ENCODE results near the gene ELOVL1.
A peak's percentile ranks its signal among the peaks of the same experiment; 100 is the strongest.

Gene ELOVL1

GRCh38 chr1:43352881-43353280 is 14.9 kb downstream of the ELOVL1 start:
- ATAC-seq, result no peak

- no peak for ATAC-seq
These were observed 15.5 kb downstream of the ELOVL1 start for GRCh38 chr1:43352351-43352705.

DNA sequence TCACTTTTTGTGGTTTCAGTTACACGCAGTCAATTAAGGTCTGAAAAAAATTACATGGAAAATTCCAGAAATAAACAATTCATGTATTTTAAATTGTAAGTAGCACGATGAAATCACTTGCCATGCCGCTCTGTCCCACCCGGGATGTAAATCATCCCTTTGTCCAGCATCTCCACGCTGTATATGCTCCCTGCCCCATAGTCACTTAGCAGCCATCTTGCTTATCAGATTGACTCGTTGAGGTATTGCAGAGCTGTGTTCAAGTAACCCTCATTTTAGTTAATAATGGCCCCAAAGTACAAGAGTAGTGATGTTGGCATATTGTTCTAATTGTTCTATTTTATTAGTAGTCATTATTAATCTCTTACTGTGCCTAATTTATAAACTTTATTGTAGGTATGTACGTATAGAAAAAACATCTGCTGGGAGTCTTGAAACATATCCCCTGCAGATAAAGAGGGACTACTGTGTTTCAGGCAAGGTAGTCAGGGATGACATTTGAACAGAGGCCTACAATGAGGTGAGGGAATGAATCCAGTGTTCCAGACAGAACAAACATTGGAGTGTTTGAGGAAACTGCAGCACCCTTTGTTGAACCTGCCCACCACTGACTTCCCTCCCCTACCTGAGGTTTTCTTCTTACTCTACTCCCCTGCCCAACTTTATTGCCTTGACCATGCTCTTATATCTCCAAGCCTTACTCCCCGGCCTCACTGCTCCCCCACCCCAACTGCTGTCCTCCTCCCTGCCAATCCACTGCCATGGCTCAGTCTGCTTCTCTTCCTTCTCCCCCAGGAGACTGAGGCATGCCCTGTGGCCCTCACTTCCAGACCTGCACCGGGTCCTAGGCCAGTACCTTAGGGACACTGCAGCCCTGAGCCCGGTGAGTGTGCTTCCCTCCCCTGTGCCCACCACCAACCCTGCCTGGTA is 16.1 kb downstream of the ELOVL1 start:
- no peak for ATAC-seq

DNA sequence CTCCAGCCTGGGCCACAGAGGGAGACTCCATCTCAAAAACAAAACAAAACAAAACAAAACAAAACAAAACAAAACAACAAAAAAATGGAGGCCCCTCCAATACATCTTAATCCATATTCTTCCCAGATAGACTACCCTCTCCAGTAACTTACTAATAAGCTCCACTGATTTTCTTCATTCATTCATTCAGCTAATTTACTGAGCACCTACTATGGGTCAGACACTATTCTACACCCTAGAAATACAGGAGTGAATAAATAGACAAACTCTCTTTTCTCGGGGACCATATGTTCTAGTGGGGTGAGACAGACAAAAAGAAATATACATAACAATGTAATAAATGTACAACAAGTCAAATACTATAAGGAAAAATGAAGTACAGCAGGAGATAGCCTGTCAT is 16.8 kb downstream of the ELOVL1 start:
- no peak for ATAC-seq

GRCh38 chr1:43349594-43350306 is 18.1 kb downstream of the ELOVL1 start:
- no peak for ATAC-seq

- ATAC-seq, result peak; percentile 77 to 78
These were observed 18.8 kb downstream of the ELOVL1 start for GRCh38 chr1:43348809-43349593.

DNA sequence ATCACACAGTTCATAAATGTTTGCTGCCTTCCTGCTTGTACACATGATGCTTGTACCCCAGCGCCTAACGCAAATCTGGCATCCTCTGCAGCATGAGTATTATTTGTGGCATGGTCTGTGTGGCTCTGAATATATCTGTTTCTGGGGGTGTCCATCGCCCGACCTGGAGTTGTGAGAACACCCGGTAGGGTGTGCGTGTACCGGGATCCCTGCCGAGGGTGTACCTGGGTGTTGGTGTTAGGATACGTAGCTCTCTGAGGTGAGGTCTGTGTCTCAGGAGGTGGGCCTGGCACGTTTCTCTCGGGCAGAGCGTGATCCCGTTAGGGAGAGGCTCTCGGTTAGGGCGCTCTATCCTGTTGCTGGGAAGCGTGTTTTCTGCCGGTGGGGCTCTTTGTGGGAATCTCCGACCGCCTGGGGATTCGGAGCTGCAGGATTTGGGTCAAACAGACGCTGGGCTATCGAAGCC is 19.4 kb downstream of the ELOVL1 start:
- no peak for ATAC-seq

DNA sequence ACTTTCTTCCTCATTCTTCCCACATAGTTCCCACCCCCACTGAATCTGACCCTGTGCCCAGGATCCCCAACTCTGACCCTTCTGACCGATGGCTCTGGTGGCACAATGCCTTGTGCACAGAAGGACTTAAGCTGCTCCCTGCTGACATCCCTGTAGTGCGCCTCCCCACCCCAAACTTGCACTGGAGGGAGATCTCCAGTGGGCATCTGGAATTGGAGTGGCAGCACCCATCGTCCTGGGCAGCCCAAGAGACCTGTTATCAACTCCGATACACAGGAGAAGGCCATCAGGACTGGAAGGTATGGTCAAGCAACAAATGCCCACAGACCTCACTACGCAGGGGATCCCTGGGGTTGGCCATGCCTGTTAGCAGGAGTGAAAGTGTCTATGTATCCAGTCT is 21.2 kb downstream of the ELOVL1 start:
- no peak for ATAC-seq

DNA sequence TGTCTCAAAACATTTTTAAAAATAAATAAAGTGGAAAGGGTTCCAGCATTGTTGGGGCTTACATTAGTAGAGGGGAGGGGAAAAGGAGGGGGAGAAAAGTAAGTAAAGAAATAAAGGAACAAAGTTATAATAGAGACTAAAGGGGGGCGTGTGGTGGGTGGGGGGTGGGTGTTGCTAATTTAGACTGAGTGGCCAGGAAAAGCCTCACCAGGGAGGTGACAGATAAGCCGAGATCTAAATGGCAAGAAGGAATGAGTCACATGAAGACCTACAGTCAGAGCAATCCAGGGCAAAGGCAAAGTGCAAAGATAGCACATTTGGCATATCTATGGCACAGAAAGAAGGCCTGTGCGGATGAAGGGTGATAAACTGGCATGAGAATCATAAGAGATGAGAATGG is 22.7 kb downstream of the ELOVL1 start:
- ATAC-seq, result no peak

GRCh38 chr1:43344267-43344850 is 23.5 kb downstream of the ELOVL1 start:
- ATAC-seq, result no peak

- ATAC-seq, result no peak
These were observed 27.3 kb downstream of the ELOVL1 start for GRCh38 chr1:43340559-43340958.

DNA sequence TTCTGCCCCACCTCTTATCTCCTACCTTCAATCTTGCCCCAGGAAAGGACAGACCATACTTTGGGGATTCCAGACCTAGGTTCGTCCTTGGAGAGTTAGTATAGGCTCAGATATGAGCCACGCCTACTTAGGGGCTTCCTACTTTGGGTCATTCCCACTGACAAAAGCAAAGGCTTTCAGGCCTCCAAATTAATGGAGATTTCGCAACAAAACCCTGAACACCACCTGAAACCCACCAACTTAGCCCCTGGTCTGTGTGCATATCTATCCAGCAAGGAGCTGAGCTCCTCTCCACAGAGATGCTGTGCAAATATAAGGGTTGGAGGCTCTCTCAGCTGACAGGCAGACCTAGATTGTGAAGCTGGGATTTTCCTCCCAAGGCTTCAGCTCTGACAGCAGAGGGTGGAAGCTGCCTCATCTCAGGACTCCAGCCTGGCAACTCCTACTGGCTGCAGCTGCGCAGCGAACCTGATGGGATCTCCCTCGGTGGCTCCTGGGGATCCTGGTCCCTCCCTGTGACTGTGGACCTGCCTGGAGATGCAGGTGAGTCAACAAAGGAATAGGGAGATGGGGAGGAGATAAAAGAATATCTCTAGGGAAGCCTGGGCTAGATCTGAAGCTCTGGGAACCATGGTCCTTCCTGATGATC is 28.1 kb downstream of the ELOVL1 start:
- no peak for ATAC-seq

DNA sequence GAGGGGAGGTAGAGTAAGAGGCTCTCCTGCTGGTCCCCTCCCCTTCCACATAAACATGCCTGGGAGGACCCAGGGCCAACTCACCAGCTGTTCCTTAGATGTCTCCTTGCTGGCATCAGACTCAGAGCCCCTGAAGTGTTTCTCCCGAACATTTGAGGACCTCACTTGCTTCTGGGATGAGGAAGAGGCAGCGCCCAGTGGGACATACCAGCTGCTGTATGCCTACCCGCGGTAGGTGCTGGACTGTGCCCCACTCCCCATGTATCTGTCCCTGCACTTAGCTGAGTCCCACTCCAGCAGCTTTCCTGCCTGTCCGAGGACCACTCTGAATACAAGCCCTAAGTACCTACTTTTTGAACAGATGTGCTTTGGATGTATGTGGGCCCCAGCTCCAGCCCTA is 29.8 kb downstream of the ELOVL1 start:
- ATAC-seq, result no peak

- ATAC-seq, result no peak
These were observed 30.2 kb downstream of the ELOVL1 start, which contains the start of gene MPL for GRCh38 chr1:43337588-43337987. Gene MPL, plus strand, starts transcription at chr1:43337818. Its CDS starts 31 bp downstream, at chr1:43337849.

DNA sequence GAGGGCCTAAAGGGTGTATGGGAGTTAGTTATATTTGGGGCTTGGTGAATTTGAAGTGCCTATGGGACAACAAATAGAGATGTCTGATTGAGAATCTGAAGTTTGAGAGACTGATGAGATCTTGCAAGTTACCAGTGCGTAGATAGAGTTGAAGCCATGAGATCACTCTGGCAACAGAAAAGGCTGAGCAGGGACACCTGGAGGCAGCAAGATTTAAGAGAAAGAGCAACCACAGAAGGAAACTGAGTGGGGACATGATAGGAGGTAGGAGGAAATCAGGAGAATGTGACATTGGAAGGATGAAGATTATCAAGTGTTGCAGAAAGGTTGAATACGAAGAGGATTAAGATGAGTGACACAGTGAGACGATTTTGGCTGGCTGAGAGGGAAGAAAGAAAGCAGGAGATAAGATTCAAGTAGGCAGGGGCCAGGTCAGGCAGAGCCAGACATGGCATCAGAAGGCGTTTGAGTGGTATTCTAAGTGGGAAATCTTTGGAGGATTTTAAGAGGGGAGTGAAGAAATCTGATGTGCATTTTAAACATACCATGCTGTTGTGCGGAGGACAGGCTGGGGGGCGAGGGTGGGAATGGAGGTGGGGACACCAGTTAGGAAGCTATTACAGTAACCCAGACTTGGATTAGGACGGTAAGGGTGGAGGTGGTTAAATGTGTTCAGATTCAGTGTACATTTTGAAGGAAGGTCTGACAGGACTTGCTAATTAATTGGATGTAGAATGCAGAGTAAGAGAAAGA is 33.2 kb downstream of the ELOVL1 start:
- ATAC-seq, result no peak

DNA sequence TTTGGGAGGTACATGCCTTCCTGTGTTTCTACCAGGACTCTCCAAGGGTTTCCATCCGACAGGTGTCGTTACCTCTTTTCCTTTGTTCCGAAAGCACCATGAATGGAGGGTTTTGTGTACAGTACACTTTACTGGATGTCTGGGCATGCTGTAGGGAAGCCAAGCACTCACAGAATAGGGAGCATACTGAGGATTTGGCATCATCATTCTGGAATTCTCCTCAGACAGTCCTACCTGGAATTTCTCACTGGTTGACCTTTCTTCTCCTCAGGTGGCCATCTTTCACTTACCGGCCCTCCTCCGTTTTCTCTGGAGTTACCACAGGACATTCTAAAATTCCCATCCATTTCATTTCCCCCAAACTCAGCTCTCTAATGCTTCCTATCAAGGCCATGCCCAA is 36.1 kb downstream of the ELOVL1 start:
- ATAC-seq, result no peak

DNA sequence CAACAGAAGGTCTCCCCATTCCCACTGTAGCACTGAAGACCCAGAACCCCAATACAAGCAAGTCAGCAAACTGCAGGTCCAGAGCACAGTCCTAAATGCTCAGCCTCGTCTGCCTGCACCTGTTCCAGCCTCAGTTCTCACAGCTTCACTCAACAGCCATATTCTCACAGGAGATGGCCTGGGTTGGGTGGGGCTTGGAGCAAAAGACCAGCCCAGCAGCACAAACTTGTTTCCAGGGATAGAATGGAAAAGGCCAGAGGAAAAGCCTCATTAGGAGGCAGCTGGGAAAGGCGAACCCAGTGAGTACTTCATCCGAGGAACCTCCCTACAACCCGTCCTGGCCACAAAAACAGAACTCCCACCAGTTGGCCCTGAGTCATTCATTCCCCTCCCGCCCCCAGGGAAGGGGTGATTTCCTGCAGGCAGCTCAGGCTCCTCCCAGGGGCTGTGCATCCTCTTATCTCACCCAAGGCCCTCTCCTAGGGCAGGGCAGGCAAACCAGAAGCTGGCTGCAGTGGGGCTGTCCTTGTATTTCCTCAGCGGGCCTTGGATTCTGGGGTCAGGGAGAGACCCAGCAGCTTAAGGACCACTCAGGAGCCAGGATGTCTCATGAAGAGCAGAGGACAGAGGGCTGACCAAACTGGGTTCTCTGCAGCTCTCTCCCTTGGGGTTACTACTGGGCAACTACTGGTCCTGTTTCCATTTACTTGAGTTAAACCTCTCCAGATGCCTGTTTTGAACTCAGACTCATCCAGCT is 37.6 kb downstream of the ELOVL1 start:
- ATAC-seq, result peak; percentile 63 to 80

DNA sequence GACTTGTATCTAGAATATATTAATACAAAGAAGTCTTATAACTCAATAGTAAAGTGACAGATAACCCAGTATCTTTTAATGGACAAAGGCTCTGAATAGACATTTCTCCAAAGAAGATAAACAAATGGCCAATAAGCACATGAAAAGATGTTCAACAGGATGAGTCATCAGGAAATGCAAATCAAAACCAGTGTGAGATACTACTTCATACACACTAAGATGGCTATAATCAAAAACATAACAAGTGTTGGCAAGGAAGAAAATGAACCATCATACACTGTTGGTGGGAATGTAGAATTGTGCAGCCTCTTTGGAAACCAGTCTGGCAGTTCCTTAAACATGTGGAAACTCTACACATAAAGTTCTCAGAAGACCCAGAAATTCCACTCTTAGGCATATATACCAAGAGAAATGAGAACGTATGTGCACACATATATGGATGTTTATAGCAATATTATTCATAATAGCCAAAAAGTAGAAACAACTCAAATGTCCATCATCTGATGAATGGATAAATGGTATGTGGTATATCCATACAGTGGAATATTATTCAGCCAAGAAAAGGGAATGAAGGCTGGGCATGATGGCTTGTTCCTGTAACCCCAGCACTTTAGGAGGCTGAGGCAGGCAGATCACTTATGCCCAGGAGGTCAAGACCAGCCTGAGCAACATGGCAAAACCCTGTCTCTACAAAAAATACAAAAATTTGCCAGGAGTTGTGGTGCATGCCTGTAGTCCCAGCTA is 40.1 kb downstream of the ELOVL1 start:
- ATAC-seq, result no peak

DNA sequence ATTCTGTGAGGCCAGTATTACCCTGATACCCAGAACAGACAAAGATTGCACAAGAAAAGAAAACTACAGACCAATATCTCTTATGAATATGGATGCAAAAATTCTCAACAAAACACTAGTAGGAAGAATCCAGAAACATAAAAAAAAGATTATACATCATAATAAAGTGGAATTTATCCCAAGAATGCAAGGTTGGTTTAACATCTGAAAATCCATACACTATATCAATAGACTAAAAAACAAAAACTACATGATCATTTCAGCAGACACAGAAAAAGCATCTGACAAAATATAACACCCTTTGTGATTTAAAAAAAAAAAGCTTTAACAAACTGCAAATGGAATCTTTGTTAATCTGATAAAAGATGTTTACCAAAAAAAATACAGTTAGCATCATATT is 42.4 kb downstream of the ELOVL1 start:
- ATAC-seq, result no peak

GRCh38 chr1:43324810-43325209 is 43.0 kb downstream of the ELOVL1 start:
- no peak for ATAC-seq

Measured in activated CD4-positive, CD25-positive, alpha-beta regulatory T cell treated with anti-CD3 and anti-CD28 coated beads, Interleukin-2, amount 50 U/mL, for 24 hours (primary cell).